ENCODE measurements around the gene EPOP.

The EPOP gene

DNA sequence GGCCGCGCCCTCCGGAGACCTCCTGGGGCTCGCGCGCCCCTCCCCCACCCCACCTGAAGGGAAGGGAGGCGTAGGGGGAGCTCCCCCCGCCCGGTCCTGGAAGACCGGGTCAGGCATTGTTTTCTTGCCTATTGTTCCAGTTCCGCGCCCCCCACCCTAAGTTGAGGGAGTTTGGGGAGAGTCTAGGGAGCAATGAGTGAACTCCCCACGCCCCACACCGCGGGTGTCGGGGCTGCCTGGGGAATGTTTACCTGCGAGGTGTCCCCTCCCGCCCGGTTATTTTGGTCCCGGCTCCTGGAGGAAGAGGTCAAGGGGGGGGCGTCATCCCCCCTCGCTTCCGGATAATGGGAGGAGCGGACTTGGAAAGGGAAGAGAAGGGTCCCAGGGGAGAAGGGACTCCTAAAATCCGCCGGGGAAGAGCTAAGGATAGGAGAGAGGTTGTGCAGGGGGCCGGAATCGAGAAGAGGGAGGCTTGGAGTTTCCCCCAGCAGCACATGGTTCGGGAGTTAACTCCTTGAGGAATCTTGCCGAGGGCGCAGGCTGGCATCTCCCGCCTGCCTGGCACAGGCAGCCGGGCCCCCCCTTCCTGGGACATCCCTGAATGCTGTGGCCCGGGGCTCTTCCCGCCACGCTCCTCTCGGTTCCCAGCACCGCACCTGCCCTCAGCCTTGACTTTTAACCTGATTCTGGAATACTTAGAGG, 31.2 kb upstream of the EPOP start:
- in situ Hi-C loops (cut with HindIII; ENCODE audit: low sequenced_read_pairs), result no loop called here

DNA sequence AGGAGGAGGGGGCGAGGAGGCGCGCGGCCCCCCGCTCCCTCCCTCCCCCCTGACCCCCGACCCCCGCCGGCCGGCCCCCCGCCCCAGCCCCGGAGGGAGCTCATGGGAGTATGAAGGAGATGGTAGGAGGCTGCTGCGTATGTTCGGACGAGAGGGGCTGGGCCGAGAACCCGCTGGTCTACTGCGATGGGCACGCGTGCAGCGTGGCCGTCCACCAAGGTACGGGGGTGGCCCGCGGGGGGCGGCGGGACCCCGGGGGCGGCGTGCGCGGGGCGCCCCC, 30.7 kb upstream of the EPOP start:
- in situ Hi-C loops (cut with HindIII; ENCODE audit: low sequenced_read_pairs), result no loop called here

DNA sequence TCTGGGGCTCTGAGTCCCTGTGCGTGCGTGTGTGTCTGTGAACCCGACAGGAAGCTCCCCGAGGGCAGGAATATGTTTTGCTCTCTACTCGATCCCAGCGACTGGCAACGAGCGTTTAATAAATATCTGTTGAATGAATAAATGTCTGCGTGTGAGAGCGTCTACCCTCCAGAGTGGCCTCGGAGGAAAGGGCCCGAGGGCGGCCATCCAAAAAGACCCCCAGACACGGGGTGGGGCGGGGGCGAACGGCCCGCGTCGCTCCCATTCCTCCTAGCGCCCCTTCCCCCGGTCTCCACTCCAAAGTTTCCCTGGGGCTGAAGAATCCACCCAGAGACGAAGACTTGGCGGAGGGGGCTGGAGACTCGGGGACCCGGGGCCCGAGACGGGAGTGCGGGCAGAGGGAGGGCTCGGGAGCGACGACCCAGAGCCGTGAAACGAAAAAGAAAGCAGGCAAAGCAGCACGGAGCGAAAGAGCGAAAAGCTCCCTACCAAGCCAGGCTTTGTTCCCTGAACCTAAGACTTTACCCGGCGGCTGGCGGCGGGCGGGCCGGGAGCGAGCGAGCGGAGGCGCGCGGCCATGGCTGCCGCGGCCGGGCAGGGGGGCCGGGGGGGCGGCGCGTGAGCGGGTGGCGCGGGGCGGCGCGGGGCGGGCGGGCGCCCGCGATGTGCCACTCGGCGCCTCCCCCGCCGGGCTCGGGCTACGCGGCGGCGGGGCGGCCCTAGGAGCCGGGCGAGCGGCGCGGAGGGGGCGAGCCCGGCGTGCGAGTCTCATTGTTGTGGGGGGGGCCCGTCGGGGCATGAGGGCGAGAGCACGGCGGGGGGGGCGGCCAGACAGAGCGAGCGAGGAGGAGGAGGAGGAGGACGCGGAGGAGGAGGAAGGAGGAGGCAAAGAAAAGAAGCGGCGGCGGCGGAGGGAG, 30.1 kb upstream of the EPOP start, which contains the start of gene MLLT6:
Gene MLLT6 (plus strand): TSS at position 668 of the 917 bp plus-strand sequence. CDS start 360 bp downstream, outside the sequence.
- in situ Hi-C loops (cut with HindIII; ENCODE audit: low sequenced_read_pairs), result no loop called here

DNA sequence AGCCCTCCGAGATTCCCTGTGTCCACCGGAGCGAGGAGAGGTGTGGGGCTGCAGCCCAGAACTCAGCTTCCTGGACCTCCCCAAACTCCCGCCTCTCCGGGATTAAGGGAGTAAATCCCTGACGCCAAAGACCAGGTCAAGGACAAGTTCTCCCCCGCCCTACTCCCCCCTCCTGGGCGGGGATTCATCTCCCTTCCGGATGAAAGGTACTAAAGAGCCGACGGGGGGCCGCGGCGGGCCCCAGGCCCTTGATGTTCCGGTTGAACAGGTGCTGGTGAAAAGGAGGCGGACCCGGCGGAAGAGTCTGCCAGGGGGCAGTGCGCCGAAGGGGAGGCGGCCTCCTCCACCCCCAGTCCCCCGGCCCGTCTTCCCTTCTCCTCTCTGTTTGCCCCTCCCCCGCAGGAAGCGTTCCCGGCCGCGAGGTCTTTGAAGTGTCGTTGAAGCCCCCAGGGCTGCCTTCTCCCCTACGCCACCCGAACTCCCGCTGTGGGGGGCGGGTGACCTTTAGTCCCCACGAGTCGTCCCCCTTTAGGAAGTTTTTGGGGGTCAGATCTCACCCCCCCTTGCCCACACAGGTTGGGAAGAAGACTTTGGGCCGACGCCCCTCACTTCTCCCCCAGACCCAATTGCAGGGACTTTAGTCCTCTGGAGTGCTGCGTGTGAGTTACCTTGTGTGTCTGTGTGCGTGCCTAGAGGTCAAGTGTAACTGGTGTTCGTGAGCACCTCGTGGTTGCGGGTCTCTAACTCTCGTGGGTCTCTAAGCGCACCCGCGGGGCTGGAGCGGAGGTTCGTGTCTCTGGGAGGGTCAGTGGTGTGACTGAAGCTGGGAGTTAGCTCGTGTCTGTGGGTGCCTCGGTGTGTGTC, 29.2 kb upstream of the EPOP start:
- in situ Hi-C loops (cut with HindIII; ENCODE audit: low sequenced_read_pairs), result no loop called here

DNA sequence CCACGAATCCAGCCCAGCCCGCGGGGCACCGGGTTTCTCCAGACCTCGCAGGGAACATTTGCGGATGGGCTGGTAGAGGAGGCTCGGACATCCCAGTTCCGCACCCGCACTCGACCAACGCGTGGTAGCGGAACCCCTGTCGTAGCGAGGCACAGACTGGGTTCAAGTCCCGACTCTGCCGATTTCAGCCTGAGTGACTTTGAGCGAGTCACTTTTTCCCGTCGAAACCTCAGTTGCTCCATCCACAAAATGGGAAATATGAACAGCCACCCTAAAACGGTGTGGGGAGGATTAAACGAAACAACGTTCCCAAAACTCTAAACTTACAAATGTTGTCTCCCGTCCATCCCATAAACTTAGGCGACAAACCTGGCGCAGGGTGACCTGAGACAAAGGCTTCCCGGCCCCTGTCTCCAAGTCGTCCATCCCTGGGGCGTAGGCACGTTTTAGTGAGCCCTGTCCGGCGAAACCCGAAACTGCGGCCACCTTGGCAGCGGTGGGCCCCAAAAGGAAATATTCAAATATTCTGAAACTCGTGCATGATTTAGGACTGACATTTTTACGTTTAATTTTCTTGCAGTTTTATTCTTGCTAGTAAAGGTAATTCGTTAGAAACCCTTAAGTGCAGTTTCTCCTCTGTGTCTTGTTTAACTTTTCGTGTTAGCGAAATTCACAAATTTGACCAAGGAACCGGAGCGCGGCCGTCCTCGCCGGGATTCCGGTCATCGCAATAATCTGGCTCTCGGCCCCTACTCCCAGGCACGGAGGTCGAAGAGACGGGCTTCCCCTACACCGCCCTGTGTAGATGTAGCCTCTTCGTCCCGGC, 28.4 kb upstream of the EPOP start:
- in situ Hi-C loops (cut with HindIII; ENCODE audit: low sequenced_read_pairs), result no loop called here

DNA sequence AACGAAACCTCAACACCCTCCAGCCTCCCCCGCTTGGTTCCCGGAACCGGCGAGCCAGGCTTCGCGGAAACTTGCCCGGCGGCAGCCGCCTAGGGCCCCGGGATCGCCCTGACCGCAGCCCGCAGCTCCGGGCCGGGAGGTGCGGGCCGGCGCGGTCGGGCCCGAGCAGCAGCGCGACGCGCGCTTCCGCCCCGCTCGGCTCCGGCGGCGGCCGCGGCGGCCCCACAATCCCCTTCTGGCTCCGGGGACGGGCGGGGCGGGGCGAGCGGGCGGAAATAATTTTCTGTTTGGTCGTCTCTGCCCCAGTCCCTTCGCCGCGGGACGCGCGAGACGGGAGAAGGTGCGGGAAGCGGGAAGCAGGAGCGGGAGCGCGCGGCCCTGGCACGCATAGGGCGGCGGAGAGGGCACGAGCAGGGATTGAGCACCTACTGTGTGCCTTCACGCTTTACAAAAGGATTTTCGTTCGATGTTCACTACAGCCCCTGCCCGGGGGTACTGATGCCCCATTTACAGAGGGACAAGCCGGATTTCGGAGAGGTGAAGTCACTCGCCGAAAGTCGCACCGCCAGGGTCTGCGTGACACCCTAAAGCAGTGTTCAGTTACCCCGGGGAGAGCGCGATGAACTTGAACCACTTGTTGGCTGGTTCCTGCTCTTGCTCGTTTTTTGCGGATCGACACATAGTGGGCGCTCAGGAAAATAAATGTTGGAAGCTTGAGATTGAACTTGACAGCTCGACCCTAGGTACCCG, 27.6 kb upstream of the EPOP start:
- in situ Hi-C loops (cut with HindIII; ENCODE audit: low sequenced_read_pairs), result no loop called here

DNA sequence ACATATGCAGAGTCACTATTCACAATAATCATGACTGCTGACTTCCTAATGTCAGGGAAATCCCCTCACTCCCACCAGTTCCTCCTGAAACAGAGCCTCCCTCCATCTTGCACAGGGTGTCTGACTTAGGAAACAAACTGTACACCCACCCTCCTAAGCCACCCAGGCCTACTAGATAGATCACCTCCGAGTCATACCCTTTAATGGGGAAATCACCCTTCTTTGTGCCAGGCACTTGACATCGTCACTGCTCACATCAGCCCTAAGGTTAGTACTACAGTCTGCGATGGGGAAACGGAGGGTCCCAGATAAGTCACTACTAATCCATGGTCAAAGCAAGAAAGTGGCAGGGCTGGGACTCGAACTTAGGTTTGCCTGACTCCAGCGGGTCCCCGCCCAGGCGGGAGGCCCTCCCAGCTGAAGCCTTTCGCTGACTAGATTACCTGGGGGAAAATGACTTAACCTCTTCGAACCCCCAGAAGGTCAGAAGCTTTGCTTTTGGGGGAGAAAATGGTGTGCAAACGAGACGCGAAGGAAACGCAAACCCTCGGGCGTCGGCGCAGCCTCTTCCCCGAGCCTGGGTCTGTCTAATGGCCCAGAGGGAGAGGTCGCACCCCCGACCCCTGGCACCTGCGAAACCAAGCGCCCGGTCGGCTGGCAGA, 26.9 kb upstream of the EPOP start:
- in situ Hi-C loops (cut with HindIII; ENCODE audit: low sequenced_read_pairs), result no loop called here

DNA sequence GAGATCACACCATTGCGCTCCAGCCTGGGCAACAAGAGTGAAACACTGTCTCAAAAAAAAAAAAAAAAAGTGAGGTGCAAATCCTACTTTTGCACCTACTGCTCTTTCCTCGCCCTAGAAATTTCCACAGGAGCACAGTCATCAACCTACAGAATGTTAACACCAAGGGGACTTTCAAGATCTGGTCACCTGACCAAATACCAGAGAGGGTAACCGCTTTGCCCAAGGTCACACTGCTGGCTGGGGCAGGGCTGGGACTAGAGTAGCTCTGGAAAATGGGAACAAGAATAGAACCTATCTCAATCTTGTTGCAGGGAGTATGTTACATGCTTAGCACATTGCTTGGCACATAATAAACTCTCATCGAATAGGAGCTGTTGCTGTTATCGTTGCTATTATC, 24.0 kb upstream of the EPOP start:
- in situ Hi-C loops (cut with HindIII; ENCODE audit: low sequenced_read_pairs), result no loop called here

DNA sequence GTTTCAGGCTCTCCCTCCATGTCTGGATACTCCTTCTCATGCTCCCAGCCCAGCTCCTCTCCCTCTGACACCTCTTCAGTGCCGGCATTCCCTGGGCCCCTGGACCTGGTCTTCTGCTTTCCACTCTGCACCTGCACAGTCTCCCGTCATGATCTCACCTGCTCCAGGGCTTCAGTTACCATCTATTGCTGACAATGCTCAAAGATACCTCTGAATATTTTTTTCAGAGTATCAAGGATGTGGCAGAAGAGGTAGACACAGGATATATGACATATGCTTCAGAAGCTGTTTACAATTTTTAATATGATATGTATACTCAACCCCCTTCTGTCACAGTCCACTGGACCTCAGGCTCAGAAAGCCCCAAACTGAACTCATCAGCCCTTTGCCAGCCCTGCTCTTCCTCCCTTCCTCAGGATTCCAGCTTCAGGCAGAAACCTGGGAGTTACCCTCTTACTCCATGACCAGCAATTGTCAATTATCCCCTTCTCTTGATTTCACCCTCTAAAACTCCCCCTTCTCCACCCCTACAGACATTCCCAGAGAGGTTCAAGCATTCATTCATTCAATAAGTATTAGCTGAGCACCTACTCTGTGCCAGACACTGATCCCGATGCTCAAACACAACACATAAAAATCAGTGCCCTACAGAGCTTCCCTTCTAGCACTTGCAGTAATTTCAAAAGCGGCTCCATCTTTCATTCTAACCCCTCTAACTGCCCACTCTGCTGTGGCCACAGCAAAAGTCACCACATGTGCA, 22.5 kb upstream of the EPOP start:
- in situ Hi-C loops (cut with HindIII; ENCODE audit: low sequenced_read_pairs), result no loop called here

DNA sequence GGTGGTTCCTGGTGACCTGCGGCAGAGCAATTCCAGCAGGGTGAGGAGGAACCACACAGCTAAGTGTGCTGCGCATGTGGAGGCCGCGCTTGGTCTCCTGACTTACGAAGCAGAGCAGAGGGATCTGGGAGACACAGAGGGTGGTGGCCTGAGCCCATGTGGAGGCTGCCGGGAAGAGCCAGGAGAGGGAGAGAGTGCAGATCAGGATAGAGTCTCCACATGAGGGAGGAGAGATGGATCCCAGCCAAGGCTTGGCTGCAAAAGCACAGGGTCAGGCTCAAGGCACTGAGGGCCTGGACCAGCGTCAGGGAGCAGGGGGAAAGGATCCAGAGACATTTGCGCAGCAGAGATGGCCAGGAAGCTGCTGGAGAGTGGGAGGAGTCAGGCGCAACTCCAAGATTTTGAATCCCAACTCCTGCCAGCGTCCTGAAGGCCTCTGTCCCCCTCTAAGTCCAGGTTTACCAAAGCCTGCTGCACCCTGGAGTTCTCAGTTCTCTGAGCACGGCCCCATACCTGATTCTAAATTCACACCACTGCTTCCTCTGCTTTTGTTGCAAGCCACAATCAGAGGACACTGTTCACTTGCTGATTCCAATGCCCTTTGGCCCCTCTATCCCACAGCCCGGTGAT, 19.1 kb upstream of the EPOP start:
- in situ Hi-C loops (cut with HindIII; ENCODE audit: low sequenced_read_pairs), result no loop called here

DNA sequence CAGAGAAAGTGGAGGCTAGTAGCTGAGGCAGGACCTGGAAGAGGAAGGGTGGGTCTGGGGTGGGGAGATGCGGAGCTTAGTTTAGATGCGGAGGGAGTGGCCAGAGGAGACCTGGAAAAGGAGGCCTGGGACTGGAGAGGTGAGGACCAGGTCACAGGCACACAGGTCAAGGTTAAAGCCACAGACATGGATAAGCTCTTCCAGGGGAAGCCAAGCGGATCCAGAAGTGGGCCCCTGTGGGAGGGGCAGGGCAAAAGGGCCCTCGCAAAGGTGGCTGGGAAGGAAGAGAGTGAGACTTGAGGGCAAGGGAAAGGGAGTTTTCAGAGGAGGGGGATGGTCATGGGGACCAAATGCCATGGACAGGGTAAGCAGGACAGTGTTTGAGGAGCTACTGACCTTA, 16.4 kb upstream of the EPOP start:
- in situ Hi-C loops (cut with HindIII; ENCODE audit: low sequenced_read_pairs), result no loop called here

DNA sequence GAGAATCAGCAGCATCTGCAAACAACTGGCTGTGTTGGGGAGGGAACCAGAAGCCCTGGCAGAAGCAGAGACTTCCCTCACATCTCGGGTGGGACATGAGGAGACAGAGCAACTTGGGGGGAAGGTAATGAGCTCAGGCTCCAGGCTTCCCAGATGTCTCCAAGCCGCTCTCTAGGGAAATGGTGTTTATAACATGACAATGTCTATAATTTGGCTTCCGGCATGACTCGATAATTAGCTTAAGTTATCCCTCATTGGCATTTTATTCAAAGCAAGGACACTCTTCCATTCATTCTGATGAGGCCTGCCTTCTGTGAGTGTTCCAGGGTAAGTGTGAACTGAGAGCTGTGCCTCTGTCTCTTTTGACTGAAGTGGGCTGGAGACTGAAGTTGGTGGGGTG, 15.6 kb upstream of the EPOP start:
- in situ Hi-C loops (cut with HindIII; ENCODE audit: low sequenced_read_pairs), result no loop called here

DNA sequence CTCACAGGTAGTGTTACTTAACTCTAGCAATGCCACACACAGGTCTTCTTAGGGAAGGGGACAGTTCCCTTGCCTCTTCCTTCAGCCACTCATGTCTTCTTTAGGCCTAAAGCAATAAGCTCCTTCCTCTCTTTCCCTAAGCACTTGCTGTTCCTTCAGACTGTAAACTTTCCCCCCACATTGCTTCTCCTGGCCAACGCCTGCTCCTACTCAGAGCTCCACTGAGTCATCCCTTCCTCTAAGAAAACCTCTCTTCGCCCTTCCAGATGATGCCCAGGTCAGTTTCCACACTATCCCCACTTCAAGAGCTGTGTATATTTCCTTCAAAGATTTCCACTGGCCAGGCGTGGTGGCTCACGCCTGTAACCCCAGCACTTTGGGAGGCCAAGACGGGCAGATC, 12.5 kb upstream of the EPOP start:
- in situ Hi-C loops (cut with HindIII; ENCODE audit: low sequenced_read_pairs), result no loop called here

DNA sequence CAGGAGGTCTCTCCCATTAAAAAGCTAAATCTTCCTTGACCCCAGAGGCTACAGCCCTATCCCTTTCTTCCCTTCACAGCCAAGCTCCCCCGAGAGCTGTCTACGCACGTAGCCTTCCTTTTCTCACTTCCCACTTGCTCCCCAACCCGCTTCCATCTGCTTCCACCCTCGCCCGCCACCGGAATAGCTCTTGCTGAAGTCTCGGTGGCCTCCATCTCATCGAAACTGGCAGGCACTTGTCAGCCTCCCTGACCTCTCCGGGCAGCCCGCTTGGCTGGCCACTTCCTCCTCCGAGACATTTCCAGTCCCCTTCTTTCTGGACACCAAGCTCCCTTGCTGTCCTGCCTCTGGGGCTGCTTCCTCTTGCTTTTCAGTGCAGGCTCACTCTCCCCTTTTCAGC, 10.7 kb upstream of the EPOP start:
- in situ Hi-C loops (cut with HindIII; ENCODE audit: low sequenced_read_pairs), result no loop called here

DNA sequence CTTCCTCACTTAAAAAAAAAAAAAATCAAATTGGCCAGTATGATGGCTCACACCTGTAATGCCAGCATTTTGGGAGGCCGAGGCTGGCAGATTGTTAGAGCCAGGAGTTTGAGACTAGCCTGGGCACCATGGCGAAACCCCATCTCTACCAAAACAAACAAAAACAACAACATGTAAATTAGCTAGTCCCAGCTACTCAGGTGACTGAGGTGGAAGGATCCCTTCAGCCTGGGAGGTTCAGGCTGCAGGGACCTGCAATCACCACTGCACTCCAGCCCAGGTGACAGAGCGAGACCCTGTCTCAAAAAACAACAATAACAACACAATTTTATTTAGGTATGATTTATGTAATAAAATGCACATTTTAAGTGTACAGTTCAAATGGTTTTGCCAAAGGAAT, 6.3 kb upstream of the EPOP start:
- in situ Hi-C loops (cut with HindIII; ENCODE audit: low sequenced_read_pairs), result no loop called here

DNA sequence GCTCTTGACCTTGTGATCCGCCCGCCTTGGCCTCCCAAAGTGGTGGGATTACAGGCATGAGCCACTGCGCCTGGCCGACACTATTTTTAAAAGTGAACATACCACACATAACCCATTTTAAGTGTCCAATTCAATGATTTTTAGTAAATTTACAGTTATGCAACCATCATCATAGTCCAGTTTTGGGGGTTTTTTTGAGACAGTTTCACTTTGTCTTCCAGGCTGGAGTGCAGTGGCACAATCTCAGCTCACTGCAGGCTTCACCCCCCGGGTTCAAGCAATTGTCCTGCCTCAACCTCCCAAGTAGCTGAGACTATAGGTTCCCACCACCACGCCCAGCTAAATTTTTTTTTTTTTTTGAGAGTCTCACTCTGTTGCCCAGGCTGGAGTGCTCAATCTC, 3.1 kb upstream of the EPOP start:
- in situ Hi-C loops (cut with HindIII; ENCODE audit: low sequenced_read_pairs), result no loop called here

DNA sequence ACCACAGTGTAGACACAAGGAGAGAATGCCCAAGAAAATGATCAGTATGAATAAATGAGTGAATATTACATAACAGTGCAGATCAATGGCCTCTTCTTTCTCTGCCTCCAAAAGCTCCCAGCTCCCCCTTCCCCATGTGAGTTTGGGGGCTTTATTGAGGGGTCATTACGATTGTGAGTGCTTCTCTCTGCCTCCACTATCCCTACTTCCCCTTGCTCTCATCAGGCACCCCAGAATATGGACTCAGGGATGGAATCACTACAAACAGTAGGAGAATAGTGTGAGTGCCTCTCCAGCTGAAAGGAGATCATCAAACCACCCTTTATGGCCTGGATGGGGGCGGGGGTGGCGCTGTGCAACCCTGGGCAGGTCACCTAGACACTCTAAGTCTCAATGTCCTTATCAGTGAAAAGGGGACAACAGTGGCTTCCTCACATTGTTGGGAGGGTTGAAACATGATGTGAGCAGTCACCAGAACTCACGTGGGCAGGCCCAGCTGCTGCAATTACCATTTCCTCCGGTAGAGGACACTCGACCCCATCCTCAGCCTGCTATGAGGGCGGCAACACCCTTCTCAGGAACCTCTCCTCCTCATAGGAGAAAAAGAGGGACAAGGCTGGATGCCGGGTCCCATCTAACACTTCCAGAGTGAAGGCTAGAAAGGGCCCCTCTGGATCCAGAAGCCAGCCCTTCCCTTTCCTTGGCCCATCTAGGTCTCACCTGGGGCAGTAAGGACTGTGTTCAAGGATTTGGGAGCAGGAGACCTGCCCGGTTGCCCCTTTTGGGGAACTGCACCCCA, 2.1 kb upstream of the EPOP start:
- in situ Hi-C loops (cut with HindIII; ENCODE audit: low sequenced_read_pairs), result no loop called here

All from DLD1 (cell line).